ENCODE results near the gene PLEKHB1. TPM values are rescaled to one million over a fixed set of nuclear protein-coding genes. Genes with fewer than 3 reads are reported as not detected.

PLEKHB1 gene
- total RNA-seq, 6 donors from 2014 or later: 21.7 to 103 (median 57.1) TPM

- no peak for TF ChIP-seq POLR2AphosphoS5 (IDR thresholded peaks at IDR 0.05)
- TF ChIP-seq EP300 (IDR thresholded peaks at IDR 0.05): no peak
- no peaks in the 10 kb centered on the region for H3K36me3 ChIP-seq
- no peak overlapping the region for H3K4me3 ChIP-seq
- no peaks in the 10 kb centered on the region for H3K27me3 ChIP-seq
- H3K9me3 ChIP-seq: no peaks in the 10 kb centered on the region
- 78 to 81% methylated on average over 7 of the region's 7 CpGs for WGBS, 2 donors
- ATAC-seq (ENCODE audit: low FRiP score in 2 of 2): no peak
- DNase-seq: no peak
- no peak overlapping the region for H3K27ac ChIP-seq
- H3K4me1 ChIP-seq: peaks cover 0 to 7% (median 3%) of the 10 kb centered on the region in 4 donors
These were observed 16.5 kb upstream of the PLEKHB1 start for GRCh38 chr11:73629907-73630306.

DNA sequence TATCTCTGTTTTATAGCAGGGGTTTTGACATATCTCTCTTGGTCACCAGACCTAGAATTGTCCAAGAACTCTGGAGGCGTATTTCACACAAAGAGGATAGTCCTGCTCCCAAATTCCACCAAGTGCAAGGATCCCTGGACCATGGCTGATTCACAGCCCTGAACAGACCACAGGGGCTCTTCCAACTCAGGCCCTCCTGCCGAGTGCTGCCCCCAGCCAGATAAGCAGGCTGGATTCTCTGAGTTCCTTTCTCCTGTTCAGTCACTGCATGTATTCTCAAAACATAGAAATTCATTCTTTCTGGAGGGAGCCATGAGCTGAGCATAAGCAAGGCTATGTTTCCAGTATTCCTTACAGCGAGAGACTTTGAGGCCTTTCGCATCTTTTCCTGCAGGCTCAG lies 13.4 kb upstream of the PLEKHB1 start:
- 95 to 96% methylated on average over 4 of the region's 4 CpGs for WGBS, 2 donors
- no peak for DNase-seq
- H3K36me3 ChIP-seq: no peaks in the 10 kb centered on the region

DNA sequence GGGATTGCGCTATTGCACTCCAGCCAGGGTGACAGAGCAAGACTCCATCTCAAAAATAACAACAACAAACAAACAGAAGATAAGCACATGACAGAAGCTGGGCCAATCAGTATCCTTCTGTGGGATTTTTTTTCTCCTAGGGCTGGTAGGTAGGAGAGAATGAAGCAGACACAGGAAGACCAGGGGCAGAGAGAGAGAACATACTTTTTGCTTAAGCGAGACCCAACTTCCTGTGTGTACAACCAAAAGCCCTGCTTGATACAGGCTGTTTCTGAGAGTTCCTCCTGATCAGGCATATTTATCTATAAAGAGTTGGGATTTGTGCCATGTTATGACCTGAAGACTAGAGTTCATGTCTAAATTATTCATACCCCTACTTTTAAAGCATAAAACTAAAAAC lies 12.4 kb upstream of the PLEKHB1 start:
- DNase-seq: no peak
- no peak for ATAC-seq (ENCODE audit: low FRiP score in 2 of 2)
- Histone ChIP-seq H3K27ac (no peak overlapping the region), H3K36me3 (no peaks in the 10 kb centered on the region), H3K4me3 (no peak overlapping the region), H3K9me3 (no peaks in the 10 kb centered on the region), H3K27me3 (no peaks in the 10 kb centered on the region), H3K4me1 (no peaks in the 10 kb centered on the region)
- 78 to 87% methylated on average over 2 of the region's 2 CpGs for WGBS, 2 donors
- no peak for TF ChIP-seq POLR2AphosphoS5 (IDR thresholded peaks at IDR 0.05)
- TF ChIP-seq, protein P1, sequence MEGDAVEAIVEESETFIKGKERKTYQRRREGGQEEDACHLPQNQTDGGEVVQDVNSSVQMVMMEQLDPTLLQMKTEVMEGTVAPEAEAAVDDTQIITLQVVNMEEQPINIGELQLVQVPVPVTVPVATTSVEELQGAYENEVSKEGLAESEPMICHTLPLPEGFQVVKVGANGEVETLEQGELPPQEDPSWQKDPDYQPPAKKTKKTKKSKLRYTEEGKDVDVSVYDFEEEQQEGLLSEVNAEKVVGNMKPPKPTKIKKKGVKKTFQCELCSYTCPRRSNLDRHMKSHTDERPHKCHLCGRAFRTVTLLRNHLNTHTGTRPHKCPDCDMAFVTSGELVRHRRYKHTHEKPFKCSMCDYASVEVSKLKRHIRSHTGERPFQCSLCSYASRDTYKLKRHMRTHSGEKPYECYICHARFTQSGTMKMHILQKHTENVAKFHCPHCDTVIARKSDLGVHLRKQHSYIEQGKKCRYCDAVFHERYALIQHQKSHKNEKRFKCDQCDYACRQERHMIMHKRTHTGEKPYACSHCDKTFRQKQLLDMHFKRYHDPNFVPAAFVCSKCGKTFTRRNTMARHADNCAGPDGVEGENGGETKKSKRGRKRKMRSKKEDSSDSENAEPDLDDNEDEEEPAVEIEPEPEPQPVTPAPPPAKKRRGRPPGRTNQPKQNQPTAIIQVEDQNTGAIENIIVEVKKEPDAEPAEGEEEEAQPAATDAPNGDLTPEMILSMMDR (IDR thresholded peaks at IDR 0.05): no peak
- no peak for TF ChIP-seq POLR2A (IDR thresholded peaks at IDR 0.05)
- no peak for TF ChIP-seq EP300 (IDR thresholded peaks at IDR 0.05)

More for the DNA sequence above, 13.4 kb upstream of the PLEKHB1 start:
- TF ChIP-seq POLR2AphosphoS5 (IDR thresholded peaks at IDR 0.05) (no peak), EP300 (IDR thresholded peaks at IDR 0.05) (no peak), POLR2A (IDR thresholded peaks at IDR 0.05) (no peak)
- TF ChIP-seq, protein P1 (IDR thresholded peaks at IDR 0.05): no peak
- no peaks in the 10 kb centered on the region for H3K4me1 ChIP-seq
- no peaks in the 10 kb centered on the region for H3K9me3 ChIP-seq
- H3K4me3 ChIP-seq: no peak overlapping the region
- H3K27ac ChIP-seq: no peak overlapping the region
- H3K27me3 ChIP-seq: no peaks in the 10 kb centered on the region
- ATAC-seq (ENCODE audit: low FRiP score in 2 of 2): no peak

DNA sequence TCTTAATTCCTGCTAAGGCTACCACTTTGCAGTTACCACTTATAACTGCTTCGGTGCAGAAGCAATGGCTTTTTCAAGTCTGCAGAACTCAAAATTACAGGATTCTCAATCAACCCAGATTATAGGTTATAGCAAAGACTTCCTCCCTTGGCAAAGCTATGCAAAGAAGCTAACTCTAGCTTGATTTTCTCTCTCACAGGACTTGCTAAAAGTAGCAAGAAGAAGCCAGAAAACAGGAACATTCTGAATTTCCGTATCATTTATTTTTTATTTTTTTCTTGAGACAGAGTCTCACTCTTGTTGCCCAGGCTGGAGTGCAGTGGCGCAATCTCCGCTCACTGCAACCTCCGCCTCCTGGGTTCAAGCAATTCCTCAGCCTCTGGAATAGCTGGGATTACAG lies 10.7 kb upstream of the PLEKHB1 start:
- TF ChIP-seq POLR2AphosphoS5 (IDR thresholded peaks at IDR 0.05) (no peak), EP300 (IDR thresholded peaks at IDR 0.05) (no peak), POLR2A (IDR thresholded peaks at IDR 0.05) (no peak)
- TF ChIP-seq, protein P1 (IDR thresholded peaks at IDR 0.05): no peak
- no peaks in the 10 kb centered on the region for H3K4me1 ChIP-seq
- H3K9me3 ChIP-seq: no peaks in the 10 kb centered on the region
- H3K36me3 ChIP-seq: no peaks in the 10 kb centered on the region
- ATAC-seq (ENCODE audit: low FRiP score in 2 of 2) (no peak), DNase-seq (no peak)
- 83 to 92% methylated on average over 5 of the region's 5 CpGs for WGBS, 2 donors
- no peak overlapping the region for H3K4me3 ChIP-seq
- H3K27me3 ChIP-seq: no peaks in the 10 kb centered on the region
- no peak overlapping the region for H3K27ac ChIP-seq

GRCh38 chr11:73636249-73636648 lies 10.1 kb upstream of the PLEKHB1 start:
- Histone ChIP-seq H3K27me3 (no peaks in the 10 kb centered on the region), H3K4me1 (no peaks in the 10 kb centered on the region), H3K27ac (no peak overlapping the region), H3K4me3 (no peak overlapping the region), H3K36me3 (no peaks in the 10 kb centered on the region), H3K9me3 (no peaks in the 10 kb centered on the region)
- 94 to 100% methylated on average over 2 to 5 of the region's 5 CpGs for WGBS, 2 donors
- ATAC-seq (ENCODE audit: low FRiP score in 2 of 2) (no peak), DNase-seq (no peak)
- no peak for TF ChIP-seq POLR2A (IDR thresholded peaks at IDR 0.05)
- TF ChIP-seq, protein P1 (IDR thresholded peaks at IDR 0.05): no peak
- TF ChIP-seq EP300 (IDR thresholded peaks at IDR 0.05): no peak
- TF ChIP-seq POLR2AphosphoS5 (IDR thresholded peaks at IDR 0.05): no peak
